HepG2 (cell line): ENCODE measurements around the gene EEIG1. TPM values are rescaled to one million over a fixed set of nuclear protein-coding genes. Genes with fewer than 3 reads are reported as not detected.
A peak's percentile ranks its signal among the peaks of the same experiment; 100 is the strongest.

Source experiments
- ATAC-seq: fragments of 200-7000 bp; cut with Tn5 transposase; 3 replicates; pipeline ENCODE4 v1.9.1; 2020; ENCODE audit warnings: mild to moderate bottlenecking, moderate library complexity
- BruUV-seq: library from RNA; stranded (reverse); fragments of 400-500 nt; replicated peaks from 2 replicates; lab custom pipeline; 2021; lab: Mats Ljungman, UMichigan
- CTCF ChIA-PET: fragments of 300-600 bp; formaldehyde crosslinking; extraction: SDS; loops from one replicate; lab custom pipeline; 2021; ENCODE audit warnings: low total read pairs, inconsistent platforms, low intra/inter-chr PET ratio; lab: Yijun Ruan, JAX
- POLR2A ChIA-PET: fragments of 350-600 bp; sonication (Branson Sonifier 250); formaldehyde crosslinking; loops from one replicate; lab custom pipeline; 2020; ENCODE audit warnings: antibody characterized with exemption, inconsistent platforms; lab: Yijun Ruan, JAX
- DNase-seq: peaks from one replicate; pipeline ENCODE4 v3.0.0-alpha.2; 2015; ENCODE audit warnings: low spot score
- FAIRE-seq: peaks from 3 replicates; lab custom pipeline; 2011; peaks lifted over from hg19 to GRCh38; lab: Jason Lieb, UNC
- H2AFZ ChIP-seq: one replicate; pipeline ENCODE4 v1.6.1; 2011; ENCODE audit warnings: low read length, inconsistent platforms
- H3K27ac ChIP-seq: fragments of 300-600 bp; 3 replicates; pipeline ENCODE4 v1.8.0; 2011; ENCODE audit warnings: mixed run types, mild to moderate bottlenecking, mixed read lengths, low read length, inconsistent platforms; ENCODE audit not compliant: insufficient read depth; ENCODE audit errors: extremely low read length
- H3K27me3 ChIP-seq, 2 experiments: fragments of 200-600 bp in 1 of 2; 2 replicates in 1 of 2; 3 replicates in 1 of 2; pipeline versions ENCODE4 v1.6.0 to v1.8.0; 2011; ENCODE audit warnings: low read length in 2 of 2, mild to moderate bottlenecking in 2 of 2, moderate library complexity in 2 of 2, inconsistent platforms in 1 of 2; ENCODE audit not compliant: insufficient read depth in 2 of 2, control insufficient read depth in 1 of 2
- H3K36me3 ChIP-seq, 2 experiments: fragments of 200-600 bp in 1 of 2; replicated peaks in 1 of 2; 2 replicates in 1 of 2; 3 replicates in 1 of 2; pipeline versions ENCODE4 v1.5.1 to v1.8.0; 2011; ENCODE audit warnings: low read length in 2 of 2, inconsistent platforms in 1 of 2; ENCODE audit not compliant: insufficient read depth in 2 of 2, control insufficient read depth in 1 of 2
- H3K4me1 ChIP-seq: 2 replicates; pipeline ENCODE4 v1.5.1; 2012; ENCODE audit warnings: low read length, inconsistent platforms; ENCODE audit not compliant: insufficient read depth
- H3K4me2 ChIP-seq: 2 replicates; pipeline ENCODE4 v1.6.0; 2011; ENCODE audit warnings: low read depth, low read length, inconsistent platforms
- H3K4me3 ChIP-seq, 3 experiments: fragments of 200-600 bp in 1 of 3; sonication (generic), shearing (Covaris generic) in 1 of 3; replicated peaks in 1 of 3; 2 replicates each; pipeline ENCODE4 v1.5.1; 2011 to 2016; ENCODE audit warnings: low read length in 3 of 3, inconsistent platforms in 2 of 3, low read depth in 2 of 3, mild to moderate bottlenecking in 2 of 3, control low read depth in 1 of 3, mixed read lengths in 1 of 3; ENCODE audit not compliant: insufficient read depth in 1 of 3
- H3K79me2 ChIP-seq: one replicate; pipeline ENCODE4 v1.6.1; 2011; ENCODE audit warnings: low read length, inconsistent platforms; ENCODE audit not compliant: insufficient read depth
- H3K9ac ChIP-seq: 2 replicates; pipeline ENCODE4 v1.6.0; 2011; ENCODE audit warnings: mild to moderate bottlenecking, low read depth, low read length, inconsistent platforms; ENCODE audit not compliant: insufficient read depth
- H3K9me3 ChIP-seq: 2 replicates; pipeline ENCODE4 v1.5.1; 2012; ENCODE audit warnings: mild to moderate bottlenecking, low read length
- H4K20me1 ChIP-seq: 2 replicates; pipeline ENCODE4 v1.6.0; 2011; ENCODE audit warnings: inconsistent platforms, mild to moderate bottlenecking, low read length, moderate library complexity; ENCODE audit not compliant: insufficient read depth
- ZNF687 ChIP-seq: sonication (generic); formaldehyde crosslinking; IDR thresholded peaks from 2 replicates; pipeline ENCODE4 v1.5.1; 2020; ENCODE audit warnings: mild to moderate bottlenecking, missing genetic modification reagents, moderate library complexity
- ZNF850 ChIP-seq: sonication (generic); formaldehyde crosslinking; conservative IDR thresholded peaks from 2 replicates; pipeline ENCODE4 v1.9.0; 2021; ENCODE audit warnings: mild to moderate bottlenecking, missing genetic modification reagents
- WGBS: methylation state at CpG from one replicate; pipeline ENCODE4 v1.1.6; 2017; ENCODE audit warnings: low lambda C conversion rate; 5-methylcytosine and 5-hydroxymethylcytosine counted together
- in situ Hi-C: cut with HindIII; loops from 2 replicates; pipeline ENCODE4 v1.10.0; 2017; ENCODE audit warnings: low pct_unique_long_range_greater_than_20kb; ENCODE audit not compliant: extremely low pct_ligation_motif_present
- intact Hi-C: fragments of 100-400 bp; cut with micrococcal nuclease; formaldehyde crosslinking; loops from one replicate; pipeline ENCODE4 v1.10.0; 2022; ENCODE audit not compliant: unreplicated experiment
- polyA plus RNA-seq, 8 experiments: library from polyadenylated mRNA; depleted of rRNA in 3 of 8; stranded (reverse) in 7 of 8; unstranded in 1 of 8; fragments of >200 nt; fragmentation: Illumina TruSeq in 4 of 8; extraction: Trizol in 4 of 8; gene quantifications; 2 replicates each; pipeline versions ENCODE4 v1.2.1 to v1.2.3, GENCODE V29; 2011 to 2016; ENCODE audit warnings: low read depth in 4 of 8, missing spikeins in 1 of 8, mixed read lengths in 1 of 8; ENCODE audit not compliant: insufficient read depth in 1 of 8
- total RNA-seq, 5 experiments: library from RNA; depleted of rRNA; stranded (reverse); fragments of >200 nt; fragmentation: Illumina TruSeq; extraction: Trizol; gene quantifications; 2 replicates each; pipeline ENCODE4 v1.2.3, GENCODE V29; 2016; ENCODE audit warnings: low read depth in 1 of 5

EEIG1 gene
- total and polyA plus RNA-seq, 2 of the 13 experiments (the other 11 are each of a cell fraction or from before 2014, with no cell fraction given) = 16.6 to 25.2 TPM

GRCh38 chr9:127971357-127972235, 9.2 kb downstream of the EEIG1 start:
- in situ Hi-C loops (no loop called here), intact Hi-C loops (no loop called here)
- no peak for FAIRE-seq
- DNase-seq = no peak
- ChIA-PET CTCF (no interaction called here), POLR2A (no interaction called here)
- Histone ChIP-seq H3K4me3 (no peak overlapping the region), H2AFZ (no peak overlapping the region), H3K9me3 (no peaks in the 10 kb centered on the region), H3K27me3 (no peaks in the 10 kb centered on the region), H4K20me1 (peaks cover 14% of the 10 kb centered on the region; the same call in 1 of the 2 replicates), H3K27ac (no peak overlapping the region), H3K79me2 (peaks cover 95% of the 10 kb centered on the region), H3K4me2 (no peak overlapping the region), H3K9ac (no peak overlapping the region), H3K4me1 (peaks cover 68% of the 10 kb centered on the region), H3K36me3 (peaks cover 0 to 4% of the 10 kb centered on the region in 2 experiments; a peak in 2 of 5 replicates)
- TF ChIP-seq ZNF850 (CRISPR knock-in tag) (no peak), ZNF687 (peak; percentile 10; the same call in 1 of the 2 replicates)
- no peak for ATAC-seq
- no TSS peak for BruUV-seq
- 85% methylated on average over 11 of the region's 20 CpGs for WGBS
